Hematopoietic multipotent progenitor cell treated with erythropoietin and hydrocortisone succinate and interleukin-3 and kit ligand, for 15 days (in vitro differentiated cells): ENCODE measurements around the gene KLHL22.
A peak's percentile ranks its signal among the peaks of the same experiment; 100 is the strongest.
"Not testable (repeated sequence)": the region's sequence is repeated elsewhere in the genome, so short reads cannot be mapped to it uniquely, and the experiment has no call there.

Experiments
- DNase-seq: peaks from one replicate; pipeline ENCODE4 v3.0.0-alpha.2; 2015; ENCODE audit warnings: low spot score

KLHL22 gene

DNA sequence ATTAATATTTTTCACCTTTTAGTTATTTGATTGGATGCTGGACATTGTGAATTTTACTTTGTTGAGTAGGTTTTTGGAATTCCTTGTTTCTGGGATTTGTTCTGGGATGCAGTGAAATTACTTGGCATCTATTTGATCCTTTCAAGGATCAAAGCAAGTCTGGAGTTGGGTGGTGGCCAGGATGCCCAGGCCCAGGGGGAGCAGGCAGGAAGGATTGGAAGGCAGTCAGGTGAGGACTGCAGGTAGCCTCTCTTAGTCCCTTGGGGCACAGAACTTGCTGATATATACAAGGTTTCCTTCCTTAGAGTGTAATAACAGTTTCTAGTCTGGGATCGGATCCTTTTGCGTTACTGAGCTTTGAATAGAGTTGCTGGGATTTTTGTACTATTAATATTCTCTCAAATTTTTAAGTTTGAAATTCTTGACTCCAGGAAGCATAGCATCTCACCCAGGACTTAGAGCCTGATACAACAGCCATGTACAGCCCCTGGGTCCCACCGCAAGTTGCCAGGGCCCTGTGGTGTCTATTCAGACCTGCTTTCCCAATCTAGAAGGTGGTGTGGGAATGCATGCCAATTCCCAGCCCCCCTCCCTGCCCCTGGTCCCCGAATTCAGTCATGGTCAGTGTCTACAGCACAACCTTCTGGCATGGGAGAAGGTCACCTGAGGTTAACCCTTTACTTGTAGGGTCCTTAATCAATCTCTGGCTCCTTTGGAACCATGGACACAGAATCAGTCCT is 95.6 kb downstream of the KLHL22 start:
- no peak for DNase-seq

DNA sequence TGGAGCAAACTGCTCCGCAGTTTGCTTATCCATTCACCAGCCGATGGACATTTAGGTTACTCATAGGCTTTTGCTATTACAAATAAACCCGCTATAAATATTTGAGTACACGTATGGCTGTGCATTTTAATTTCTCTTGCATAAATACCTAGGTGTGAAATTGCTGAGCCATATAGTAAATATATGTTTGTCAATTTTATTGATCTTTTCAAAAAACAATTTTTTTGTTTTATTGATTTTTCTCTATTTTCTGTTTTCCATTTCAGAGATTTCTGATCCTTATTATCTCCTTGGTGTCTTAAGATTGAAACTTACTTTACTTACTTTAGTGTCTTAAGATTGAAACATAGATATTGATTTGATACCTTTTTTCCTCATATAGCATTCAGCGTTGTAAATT is 97.2 kb downstream of the KLHL22 start:
- no peak for DNase-seq

DNA sequence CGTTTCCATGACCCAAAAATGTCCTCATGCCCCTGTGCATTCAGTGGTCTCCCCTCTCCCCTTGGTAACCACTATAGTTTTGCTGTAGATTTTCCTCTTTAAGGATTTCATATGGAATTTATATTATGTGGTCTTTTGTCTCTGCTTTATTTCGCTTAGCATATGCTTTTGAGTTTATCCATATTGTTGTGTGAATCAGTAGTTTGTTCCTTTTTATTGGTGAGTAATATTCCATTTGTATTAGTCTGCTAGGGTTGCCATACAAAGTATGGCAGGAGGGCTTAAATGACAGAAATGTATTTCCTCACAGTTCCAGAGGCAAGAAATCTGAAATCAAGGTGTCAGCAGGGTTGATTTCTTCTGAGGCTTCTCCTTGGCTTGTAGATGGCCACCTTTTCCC is 98.1 kb downstream of the KLHL22 start:
- DNase-seq = no peak

DNA sequence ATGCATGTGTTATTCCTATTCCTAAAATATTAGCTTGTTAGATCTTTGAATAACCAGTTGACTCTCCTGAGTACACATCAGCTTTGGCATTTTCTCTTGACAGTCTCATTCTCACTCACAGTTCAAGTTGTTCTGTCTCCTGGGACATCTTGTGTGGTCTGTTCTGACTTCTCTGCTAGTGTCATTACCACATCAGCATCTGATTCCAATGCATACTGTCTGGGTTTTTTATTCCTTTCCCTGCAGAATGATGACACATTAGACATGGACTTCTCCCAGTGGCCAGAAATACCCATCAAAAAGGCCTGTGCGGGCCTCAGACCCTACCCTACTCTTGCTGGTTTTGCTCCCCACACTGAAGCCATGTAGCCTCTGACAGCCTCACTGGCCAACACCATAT is 99.0 kb downstream of the KLHL22 start:
- no peak for DNase-seq

DNA sequence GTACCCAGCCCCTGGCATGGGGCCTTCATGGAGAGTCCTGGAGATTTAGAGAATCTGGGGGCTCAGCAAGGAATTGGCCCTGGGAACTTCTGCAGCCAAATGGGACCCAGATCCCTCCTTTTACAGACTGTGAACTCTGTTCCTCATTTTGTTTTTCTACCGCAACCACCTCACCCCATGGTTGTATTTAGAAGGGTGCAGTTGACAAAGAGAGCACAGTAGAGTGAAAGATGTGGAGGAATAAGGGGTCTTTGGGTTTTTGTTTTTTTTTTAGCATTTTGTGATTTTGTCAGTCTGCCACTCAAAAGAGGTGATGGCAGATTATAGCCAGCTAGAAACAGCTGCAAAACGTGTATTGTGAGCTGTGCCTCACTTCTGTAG is 99.7 kb downstream of the KLHL22 start:
- DNase-seq = no peak

DNA sequence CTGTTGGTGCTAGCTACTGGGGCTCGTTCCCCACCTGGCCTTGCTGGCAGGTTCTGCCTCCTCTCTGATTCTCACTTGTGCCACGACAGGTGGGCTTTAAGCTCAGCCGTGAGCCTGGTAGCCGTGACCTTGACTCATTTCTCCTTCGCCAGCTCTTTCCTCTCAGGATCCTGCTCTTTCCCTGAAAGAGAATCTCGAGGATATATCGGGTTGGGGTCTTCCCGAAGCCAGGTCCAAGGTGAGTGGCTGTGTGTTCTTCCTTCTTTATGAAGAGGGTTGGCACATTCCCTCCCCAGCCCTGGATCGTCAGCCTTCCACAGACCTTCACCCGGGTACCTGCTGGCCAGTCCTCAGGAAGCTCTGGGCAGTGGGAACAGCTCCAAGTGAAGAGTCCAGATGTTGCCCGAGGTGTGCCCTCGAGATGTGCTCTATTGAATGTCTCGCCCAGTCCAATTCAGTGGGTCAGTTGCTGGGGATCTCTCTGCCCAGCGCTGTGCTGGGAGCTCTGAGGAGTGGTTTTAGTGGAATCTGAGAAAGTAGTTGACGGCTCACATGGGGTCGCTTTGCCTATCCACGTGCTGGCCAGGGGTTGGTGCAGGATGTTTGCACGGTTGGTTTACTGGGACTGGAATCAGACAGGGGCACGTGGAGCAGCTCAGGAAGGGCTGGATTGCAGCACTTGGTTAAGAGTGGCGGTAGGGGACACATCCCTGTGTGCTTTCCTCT is 100.3 kb downstream of the KLHL22 start:
- DNase-seq = no peak

DNA sequence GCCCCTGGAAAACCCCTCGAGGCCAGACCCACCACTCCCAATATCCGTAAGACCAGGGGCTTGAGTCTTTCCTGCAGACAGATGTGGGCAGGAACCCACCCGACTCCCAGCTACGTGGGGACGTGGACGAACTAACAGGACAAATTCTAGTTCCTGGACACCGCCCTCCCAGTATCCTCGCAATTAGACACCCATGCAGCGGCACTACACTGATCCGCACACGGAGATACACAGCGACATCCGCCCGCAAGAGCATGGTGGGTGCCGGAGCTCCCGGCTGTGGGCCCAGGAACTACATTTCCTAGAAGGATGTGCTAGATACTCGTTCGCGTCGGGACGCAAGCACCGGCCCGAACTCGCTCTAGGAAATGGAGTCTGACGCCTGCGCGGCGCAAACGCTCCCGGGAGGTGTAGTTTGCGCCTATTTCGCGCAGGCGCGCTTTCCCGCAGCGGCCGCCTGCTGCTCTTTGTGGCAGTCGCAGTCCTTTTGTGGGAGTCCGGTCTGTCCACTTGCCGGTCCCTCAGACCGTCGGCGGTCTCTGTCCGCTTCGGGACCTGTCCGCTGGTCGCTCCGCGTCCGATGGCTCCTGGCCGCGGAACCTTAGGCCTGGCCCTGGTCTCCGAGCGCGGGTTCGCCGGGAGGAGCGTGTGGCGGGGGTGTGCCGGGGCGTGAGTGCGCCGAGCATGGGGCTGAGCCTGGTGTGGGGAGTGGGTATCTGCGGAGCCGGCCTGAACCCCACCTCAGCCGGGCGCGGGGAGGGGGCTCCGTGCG is 101.7 kb downstream of the KLHL22 start, which contains the start of gene ZNF74:
TSS of gene ZNF74 (plus strand) at position 447 of the 772 bp plus-strand sequence. CDS start 478 bp downstream, outside the sequence.
- peak; percentile 51 for DNase-seq

DNA sequence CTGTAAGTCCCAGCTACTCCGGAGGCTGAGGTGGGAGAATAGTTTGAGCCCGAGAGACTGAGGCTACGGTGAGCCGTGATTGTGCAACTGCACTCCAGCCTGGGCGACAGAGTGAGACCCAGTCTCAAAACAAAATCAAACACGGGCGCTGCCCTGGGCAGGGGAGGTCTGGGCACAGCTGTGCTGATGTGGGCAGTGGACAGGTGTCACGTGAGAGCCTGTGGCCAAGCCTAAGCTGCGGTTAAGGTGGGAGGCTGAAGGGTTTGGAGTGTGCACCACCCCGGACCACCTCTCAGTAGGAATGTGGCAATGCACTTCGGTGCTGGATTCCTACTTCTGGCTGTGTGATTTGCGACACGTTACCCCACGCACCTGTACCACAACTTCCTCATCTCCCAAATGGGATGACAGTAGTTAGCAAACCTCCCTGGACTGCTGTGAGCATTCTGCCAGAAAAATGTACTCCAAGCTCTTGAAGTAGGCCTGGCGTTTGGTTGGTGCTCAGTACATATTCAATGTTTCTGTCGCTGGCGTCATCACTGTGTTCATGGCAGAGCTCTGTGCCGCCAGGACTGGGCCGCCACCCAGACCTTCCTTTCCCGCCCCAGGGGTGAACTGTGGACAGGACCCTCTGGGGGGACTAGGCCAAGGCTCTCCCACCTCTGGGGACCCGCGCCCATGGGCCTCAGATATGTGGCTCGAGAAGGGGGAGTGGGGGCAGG is 102.5 kb downstream of the KLHL22 start:
- DNase-seq = no peak

DNA sequence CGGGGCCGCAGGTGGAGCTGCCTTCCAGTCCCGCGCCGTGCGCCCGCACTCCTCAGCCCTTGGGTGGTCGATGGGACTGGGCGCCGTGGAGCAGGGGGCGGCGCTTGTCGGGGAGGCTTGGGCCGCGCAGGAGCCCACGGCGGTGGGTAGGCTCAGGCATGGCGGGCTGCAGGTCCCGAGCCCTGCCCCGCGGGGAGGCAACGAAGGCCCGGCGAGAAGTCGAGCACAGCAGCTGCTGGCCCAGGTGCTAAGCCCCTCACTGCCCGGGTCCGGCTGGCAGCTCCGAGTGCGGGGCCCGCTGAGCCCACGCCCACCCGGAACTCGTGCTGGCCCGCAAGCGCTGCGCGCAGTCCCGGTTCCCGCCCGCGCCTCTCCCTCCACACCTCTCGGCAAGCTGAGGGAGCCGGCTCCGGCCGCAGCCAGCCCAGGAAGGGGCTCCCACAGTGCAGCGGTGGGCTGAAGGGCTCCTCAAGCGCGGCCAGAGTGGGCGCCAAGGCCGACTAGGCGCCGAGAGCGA is 103.2 kb downstream of the KLHL22 start:
- not testable (repeated sequence) for DNase-seq
